Measurements from ENCODE around the gene TAF6. TPM values are rescaled to one million over a fixed set of nuclear protein-coding genes. Genes with fewer than 3 reads are reported as not detected.

Gene TAF6
- total and polyA plus RNA-seq, 7 donors, result 26.8 to 58.4 (median 33.5) TPM

DNA sequence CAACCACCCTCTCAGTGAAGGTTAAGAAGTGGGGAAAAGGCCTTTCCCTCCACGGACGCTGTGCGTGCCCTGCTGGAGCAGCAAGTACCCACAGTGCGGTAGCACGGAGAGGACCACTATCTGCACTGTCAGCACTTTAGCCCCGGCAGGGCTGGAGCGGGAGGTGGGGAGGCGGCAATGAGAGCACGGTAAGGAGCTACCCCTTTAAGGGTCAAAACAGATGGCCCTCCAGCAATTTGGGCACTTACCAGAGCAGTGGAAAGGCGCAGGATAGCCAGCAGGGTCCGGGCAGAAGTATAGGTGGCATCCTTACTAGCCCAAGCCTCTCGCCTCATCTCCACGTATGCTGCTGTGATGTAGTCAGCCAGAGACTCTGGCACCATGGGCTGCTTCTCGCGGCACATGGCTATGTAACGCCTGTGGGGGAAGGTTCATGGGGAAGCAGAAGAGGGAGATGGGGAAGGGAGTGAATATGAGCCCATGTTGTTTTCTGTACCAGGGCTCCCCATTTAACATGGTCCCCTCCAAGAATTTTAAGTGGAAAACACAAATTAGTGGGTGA lies 25.2 kb downstream of the TAF6 start:
- ATAC-seq (no peak), DNase-seq (no peak)
- Histone ChIP-seq H3K36me3 (ENCODE audit: insufficient read depth in 1 of 2, low read depth in 1 of 2) (peaks cover 12 to 90% of the 10 kb centered on the region in 2 donors), H3K4me1 (peaks cover 16% of the 10 kb centered on the region), H3K27me3 (ENCODE audit: insufficient read depth in 3 of 3, low read length in 2 of 3) (no peaks in the 10 kb centered on the region), H3K4me3 (no peak overlapping the region), H3K9me3 (no peaks in the 10 kb centered on the region), H3K27ac (peak overlapping the region; percentile 16)
- WGBS, 3 donors, result 56 to 68% (median 57%) methylated on average over 16 of the region's 16 CpGs
- intact Hi-C loops (cut with DNase I), result loop anchor here in 1 of 2 donors (5.0 kb wide), 1 partner anchor 33 kb away; the partner anchor contains the start of gene MBLAC1
- TF ChIP-seq, protein P1, sequence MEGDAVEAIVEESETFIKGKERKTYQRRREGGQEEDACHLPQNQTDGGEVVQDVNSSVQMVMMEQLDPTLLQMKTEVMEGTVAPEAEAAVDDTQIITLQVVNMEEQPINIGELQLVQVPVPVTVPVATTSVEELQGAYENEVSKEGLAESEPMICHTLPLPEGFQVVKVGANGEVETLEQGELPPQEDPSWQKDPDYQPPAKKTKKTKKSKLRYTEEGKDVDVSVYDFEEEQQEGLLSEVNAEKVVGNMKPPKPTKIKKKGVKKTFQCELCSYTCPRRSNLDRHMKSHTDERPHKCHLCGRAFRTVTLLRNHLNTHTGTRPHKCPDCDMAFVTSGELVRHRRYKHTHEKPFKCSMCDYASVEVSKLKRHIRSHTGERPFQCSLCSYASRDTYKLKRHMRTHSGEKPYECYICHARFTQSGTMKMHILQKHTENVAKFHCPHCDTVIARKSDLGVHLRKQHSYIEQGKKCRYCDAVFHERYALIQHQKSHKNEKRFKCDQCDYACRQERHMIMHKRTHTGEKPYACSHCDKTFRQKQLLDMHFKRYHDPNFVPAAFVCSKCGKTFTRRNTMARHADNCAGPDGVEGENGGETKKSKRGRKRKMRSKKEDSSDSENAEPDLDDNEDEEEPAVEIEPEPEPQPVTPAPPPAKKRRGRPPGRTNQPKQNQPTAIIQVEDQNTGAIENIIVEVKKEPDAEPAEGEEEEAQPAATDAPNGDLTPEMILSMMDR (IDR thresholded peaks at IDR 0.05), result no peak

DNA sequence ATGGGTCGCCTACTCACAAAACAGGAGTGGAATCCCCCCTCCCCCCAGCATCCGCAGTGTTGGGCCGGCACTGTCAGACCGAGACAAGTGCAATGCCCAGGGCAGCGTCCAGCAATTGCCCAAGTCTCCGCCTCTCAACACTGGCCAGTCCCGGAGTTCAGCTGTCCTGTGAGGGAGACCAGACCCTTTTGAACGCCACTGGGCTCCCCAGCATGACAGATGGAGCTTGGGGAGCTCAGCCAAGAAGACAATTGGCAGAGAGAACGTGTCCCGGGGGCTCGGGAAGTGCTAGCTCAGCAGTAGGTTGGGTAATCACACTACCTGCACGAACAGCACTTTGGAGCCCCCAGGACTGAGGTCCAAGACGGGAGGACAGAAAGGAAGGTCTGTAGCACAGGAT lies 25.7 kb downstream of the TAF6 start:
- Histone ChIP-seq H3K4me1 (peaks cover 16% of the 10 kb centered on the region), H3K4me3 (no peak overlapping the region), H3K9me3 (no peaks in the 10 kb centered on the region), H3K36me3 (ENCODE audit: insufficient read depth in 1 of 2, low read depth in 1 of 2) (peaks cover 8 to 85% of the 10 kb centered on the region in 2 donors), H3K27me3 (ENCODE audit: insufficient read depth in 3 of 3, low read length in 2 of 3) (no peaks in the 10 kb centered on the region), H3K27ac (peak overlapping the region; percentile 16)
- TF ChIP-seq, protein P1 (IDR thresholded peaks at IDR 0.05), result no peak
- DNase-seq (no peak), ATAC-seq (peak in 2 of 4 donors; percentile 3 to 19)
- 18 to 27% (median 25%) methylated on average over 13 of the region's 13 CpGs for WGBS, 3 donors
- intact Hi-C loops (cut with DNase I), result loop anchor here in 1 of 2 donors (5.0 kb wide), 1 partner anchor 34 kb away; the partner anchor contains the start of gene MBLAC1

- intact Hi-C loops (cut with DNase I), result loop anchor here in 1 of 2 donors (5.0 kb wide), 1 partner anchor 34 kb away; the partner anchor contains the start of gene MBLAC1
- H3K9me3 ChIP-seq, result no peaks in the 10 kb centered on the region
- no peak overlapping the region for H3K4me3 ChIP-seq
- no peak for DNase-seq
- H3K4me1 ChIP-seq, result peaks cover 19% of the 10 kb centered on the region
- no peaks in the 10 kb centered on the region for H3K27me3 ChIP-seq (ENCODE audit: insufficient read depth in 3 of 3, low read length in 2 of 3)
- TF ChIP-seq, protein P1 (IDR thresholded peaks at IDR 0.05), result no peak
- H3K27ac ChIP-seq, result peak overlapping the region; percentile 16
- WGBS, 3 donors, result 35 to 45% (median 41%) methylated on average over 8 of the region's 8 CpGs
- ATAC-seq, result no peak
- H3K36me3 ChIP-seq (ENCODE audit: insufficient read depth in 1 of 2, low read depth in 1 of 2), result peaks cover 8 to 80% of the 10 kb centered on the region in 2 donors
Measured at GRCh38 chr7:100093054-100093453, 26.1 kb downstream of the TAF6 start.

GRCh38 chr7:100091411-100092181 lies 27.6 kb downstream of the TAF6 start:
- DNase-seq (no peak), ATAC-seq (no peak)
- Histone ChIP-seq H3K9me3 (no peaks in the 10 kb centered on the region), H3K4me1 (peaks cover 21% of the 10 kb centered on the region), H3K36me3 (ENCODE audit: insufficient read depth in 1 of 2, low read depth in 1 of 2) (peaks cover 4 to 66% of the 10 kb centered on the region in 2 donors), H3K27me3 (ENCODE audit: insufficient read depth in 3 of 3, low read length in 2 of 3) (no peaks in the 10 kb centered on the region), H3K27ac (no peak overlapping the region), H3K4me3 (no peak overlapping the region)
- WGBS, 3 donors, result 54 to 64% (median 58%) methylated on average over 19 of the region's 19 CpGs
- intact Hi-C loops (cut with DNase I), result loop anchor here in 1 of 2 donors (5.0 kb wide), 1 partner anchor 36 kb away; the partner anchor contains the start of gene MBLAC1
- TF ChIP-seq, protein P1 (IDR thresholded peaks at IDR 0.05), result no peak
